Heart left ventricle (tissue), 16 donors: ENCODE results near the gene DNAJC28. TPM values are rescaled to one million over a fixed set of nuclear protein-coding genes. Genes with fewer than 3 reads are reported as not detected.

ENCODE experiments used
- ATAC-seq, 4 donors: fragments of 200-7000 bp; cut with Tn5 transposase; one replicate each; pipeline ENCODE4 v1.9.1; 2020 to 2022; ENCODE audit warnings: moderate library complexity in 4 of 4, mild to moderate bottlenecking in 3 of 4, moderate number of reproducible peaks in 1 of 4
- DNase-seq, 5 donors: peaks; one replicate each; pipeline ENCODE4 v3.0.0-alpha.2; 2020
- H3K27ac ChIP-seq, 12 donors: fragments of 200-600 bp; sonication (generic) in 4 of 12; one replicate each; pipeline versions ENCODE4 v1.5.0 to v1.8.0; 2016 to 2022; ENCODE audit warnings: mild to moderate bottlenecking in 2 of 12
- H3K27me3 ChIP-seq, 9 donors: fragments of 200-600 bp; sonication (generic) in 2 of 9; one replicate each; pipeline versions ENCODE4 v1.5.1 to v1.8.0; 2016 to 2022; ENCODE audit warnings: mild to moderate bottlenecking in 3 of 9
- H3K36me3 ChIP-seq, 9 donors: fragments of 200-600 bp; sonication (generic) in 2 of 9; one replicate each; pipeline versions ENCODE4 v1.5.0 to v1.8.0; 2018 to 2022; ENCODE audit warnings: mild to moderate bottlenecking in 2 of 9
- H3K4me1 ChIP-seq, 12 donors: fragments of 200-600 bp; sonication (generic) in 4 of 12; one replicate each; pipeline versions ENCODE4 v1.5.0 to v1.8.0; 2016 to 2022; ENCODE audit warnings: mild to moderate bottlenecking in 3 of 12
- H3K4me3 ChIP-seq, 12 donors: fragments of 200-600 bp; sonication (generic) in 4 of 12; one replicate each; pipeline versions ENCODE4 v1.5.0 to v1.8.0; 2017 to 2022; ENCODE audit warnings: mild to moderate bottlenecking in 9 of 12, moderate library complexity in 4 of 12
- H3K9me3 ChIP-seq, 12 donors: fragments of 200-600 bp; sonication (generic) in 4 of 12; one replicate each; pipeline versions ENCODE4 v1.5.0 to v1.8.0; 2016 to 2022; ENCODE audit warnings: mild to moderate bottlenecking in 1 of 12
- POLR2A ChIP-seq, 2 donors: fragments of 450-650 bp; IDR thresholded peaks; one replicate each; pipeline ENCODE4 v1.6.1; 2017; ENCODE audit warnings: antibody characterized with exemption in 2 of 2, mild to moderate bottlenecking in 2 of 2, moderate library complexity in 2 of 2
- WGBS, 4 donors: extraction: QIAGEN DNeasy Blood & Tissue Kit in 2 of 4; methylation state at CpG; one replicate each; pipeline versions ENCODE4 v1.1.5 to v1.1.7; 2013 to 2018; 5-methylcytosine and 5-hydroxymethylcytosine counted together
- intact Hi-C, 10 donors: fragments of 100-400 bp; cut with DNase I; formaldehyde crosslinking; loops; one replicate each; pipeline versions ENCODE4 v1.11.1 to v1.14.2; 2022
- polyA plus RNA-seq, 2 donors: library from polyadenylated mRNA; stranded (reverse); fragments of 200-250 nt; gene quantifications; one replicate each; pipeline ENCODE4 v1.2.3, GENCODE V29; 2013
- total RNA-seq, 9 donors: library from RNA; depleted of rRNA in 2 of 9; stranded (reverse); fragments of >200 nt in 2 of 9; fragmentation: NEBNext Ultra II Directional in 3 of 9; extraction: Animal tissue kit (Norgen Biotek cat#: 25700) in 3 of 9; gene quantifications; one replicate each; pipeline versions ENCODE4 v1.1.0 to v1.2.4, GENCODE V29; 2016 to 2023
- TF ChIP-seq, protein P1 (sequence below), 12 donors: fragments of 200-600 bp; sonication (generic) in 4 of 12; IDR thresholded peaks; one replicate each; pipeline versions ENCODE4 v1.5.0 to v1.8.0; 2018 to 2022; ENCODE audit warnings: antibody characterized with exemption in 12 of 12, mild to moderate bottlenecking in 5 of 12
- donor health status: ischemic (EF 13 %, LVEDD 7.1; RV severe dilation, severe dysfunction).
- donor health status: healthy with polysubstance abuse.
- donor health status: DM: no; HTN: yes; CAD: no.
- donor health status: DM: no; HTN: no; CAD: no.
- donor health status: ischemic (EF 25% LVEDD 6.9; RV normal size, moderate dysfunction).
- donor health status: ischemic (EF 25% LVEDD 5.7; RV mildly dilated, moderate dysfunction).
- donor health status: healthy.
- donor health status: DM: yes; HTN: yes; CAD: no.
- donor health status: ischemic (EF 35%, LVEDD 5.7; RV mildly dilated, moderate dysfunction).
- donor health status: nonischemic (EF 11% LVEDD 7.7; RV severe dilation, severe dysfunction).
- donor health status: DM: yes; HTN: yes; CAD: no.
- donor health status: PGD.
- donor health status: ischemic (EF 29% LVEDD 5.4; RV normal size, mild dysfunction).
- donor health status: nonischemic (EF 23%, LVEDD 6.1; RV moderate dilation, normal function).

DNAJC28 gene
- total and polyA plus RNA-seq, 11 donors = 2.5 to 10.3 (median 5.8) TPM

DNA sequence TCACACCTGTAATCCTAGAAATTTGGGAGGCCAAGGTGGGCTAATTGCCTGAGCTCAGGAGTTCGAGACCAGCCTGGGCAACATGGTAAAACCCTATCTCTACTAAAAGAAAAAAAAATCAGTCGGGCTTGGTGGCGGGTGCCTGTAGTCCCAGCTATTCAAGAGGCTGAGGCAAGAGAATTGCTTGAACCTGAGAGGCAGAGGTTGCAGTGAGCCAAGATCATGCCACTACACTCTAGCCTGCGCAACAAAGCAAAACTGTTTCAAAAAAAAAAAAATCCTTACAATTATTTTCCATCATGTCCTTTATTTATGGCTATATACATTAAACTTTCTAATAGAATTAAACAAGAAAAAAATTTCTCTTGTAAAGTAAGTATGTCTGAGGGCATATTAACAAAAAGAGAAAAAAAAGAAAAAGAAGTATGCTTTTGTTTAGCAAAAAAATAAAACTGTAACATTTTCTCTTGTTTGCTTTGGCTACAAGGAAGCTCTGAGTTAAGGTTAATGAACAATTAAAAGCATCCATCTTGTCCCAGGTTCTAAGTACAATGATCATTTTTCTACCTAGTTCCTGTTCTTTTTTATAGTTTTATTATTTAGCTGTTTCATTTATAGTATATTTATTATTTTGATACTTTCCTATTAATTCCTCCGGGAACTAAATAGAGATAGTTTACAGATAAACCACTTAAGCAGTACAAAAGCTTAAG lies 29.8 kb downstream of the DNAJC28 start:
- intact Hi-C loops = no loop called here
- no peak overlapping the region for H3K27ac ChIP-seq
- ATAC-seq = no peak
- no peaks in the 10 kb centered on the region for H3K4me1 ChIP-seq
- no peak overlapping the region for H3K4me3 ChIP-seq
- 92 to 94% (median 94%) methylated on average over 5 of the region's 5 CpGs for WGBS, 4 donors
- TF ChIP-seq, protein P1, sequence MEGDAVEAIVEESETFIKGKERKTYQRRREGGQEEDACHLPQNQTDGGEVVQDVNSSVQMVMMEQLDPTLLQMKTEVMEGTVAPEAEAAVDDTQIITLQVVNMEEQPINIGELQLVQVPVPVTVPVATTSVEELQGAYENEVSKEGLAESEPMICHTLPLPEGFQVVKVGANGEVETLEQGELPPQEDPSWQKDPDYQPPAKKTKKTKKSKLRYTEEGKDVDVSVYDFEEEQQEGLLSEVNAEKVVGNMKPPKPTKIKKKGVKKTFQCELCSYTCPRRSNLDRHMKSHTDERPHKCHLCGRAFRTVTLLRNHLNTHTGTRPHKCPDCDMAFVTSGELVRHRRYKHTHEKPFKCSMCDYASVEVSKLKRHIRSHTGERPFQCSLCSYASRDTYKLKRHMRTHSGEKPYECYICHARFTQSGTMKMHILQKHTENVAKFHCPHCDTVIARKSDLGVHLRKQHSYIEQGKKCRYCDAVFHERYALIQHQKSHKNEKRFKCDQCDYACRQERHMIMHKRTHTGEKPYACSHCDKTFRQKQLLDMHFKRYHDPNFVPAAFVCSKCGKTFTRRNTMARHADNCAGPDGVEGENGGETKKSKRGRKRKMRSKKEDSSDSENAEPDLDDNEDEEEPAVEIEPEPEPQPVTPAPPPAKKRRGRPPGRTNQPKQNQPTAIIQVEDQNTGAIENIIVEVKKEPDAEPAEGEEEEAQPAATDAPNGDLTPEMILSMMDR (IDR thresholded peaks at IDR 0.05) = no peak
- no peak for TF ChIP-seq POLR2A (IDR thresholded peaks at IDR 0.05)
- no peak for DNase-seq
- H3K36me3 ChIP-seq = peaks cover 0 to 96% (median 76%) of the 10 kb centered on the region in 9 donors
- no peaks in the 10 kb centered on the region for H3K9me3 ChIP-seq
- no peaks in the 10 kb centered on the region for H3K27me3 ChIP-seq

- H3K27ac ChIP-seq = no peak overlapping the region
- no peaks in the 10 kb centered on the region for H3K27me3 ChIP-seq
- TF ChIP-seq, protein P1 (IDR thresholded peaks at IDR 0.05) = no peak
- no peak for TF ChIP-seq POLR2A (IDR thresholded peaks at IDR 0.05)
- no peaks in the 10 kb centered on the region for H3K9me3 ChIP-seq
- H3K36me3 ChIP-seq = peaks cover 0 to 96% (median 81%) of the 10 kb centered on the region in 9 donors
- intact Hi-C loops = no loop called here
- DNase-seq (no peak), ATAC-seq (no peak)
- 91 to 96% (median 95%) methylated on average over 3 of the region's 3 CpGs for WGBS, 4 donors
- no peak overlapping the region for H3K4me3 ChIP-seq
- peaks cover 0 to 4% (median 0%) of the 10 kb centered on the region in 12 donors for H3K4me1 ChIP-seq
Measured at GRCh38 chr21:33458861-33459260, 32.7 kb downstream of the DNAJC28 start.

DNA sequence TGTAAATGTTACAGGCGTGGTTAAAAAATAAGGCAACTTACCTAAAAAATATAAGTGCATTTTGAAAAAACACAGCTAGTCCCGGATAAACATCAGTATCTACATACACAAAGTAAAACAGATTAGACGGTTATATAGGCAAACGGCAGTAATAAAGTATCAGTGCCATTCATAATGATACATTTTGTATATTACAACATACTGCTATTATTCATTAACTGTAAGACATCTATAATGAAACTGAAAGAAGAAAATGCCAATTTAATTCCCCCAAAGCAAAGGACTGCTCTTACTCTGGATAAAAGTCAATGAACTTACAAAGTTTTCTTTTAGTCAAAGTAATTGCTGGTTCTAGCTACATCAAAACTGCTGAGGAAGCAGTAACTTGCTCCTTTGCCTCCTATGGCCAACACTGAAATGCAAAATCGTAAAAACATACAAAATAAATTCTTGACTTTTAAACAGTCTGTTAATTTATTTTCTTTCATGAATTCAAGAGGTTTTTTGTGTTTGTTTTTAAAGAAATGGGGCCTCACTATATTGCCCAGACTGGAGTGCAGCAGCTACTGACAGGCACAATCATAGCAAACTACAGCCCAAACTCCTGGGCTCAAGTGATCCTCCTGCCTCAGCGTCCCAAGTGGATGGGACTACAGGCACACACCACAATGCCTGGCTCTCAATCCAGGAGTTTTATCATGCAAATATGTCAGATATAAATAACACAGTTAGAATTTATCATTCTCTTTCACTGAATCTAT lies 35.6 kb downstream of the DNAJC28 start:
- H3K4me1 ChIP-seq = peaks cover 0 to 7% (median 0%) of the 10 kb centered on the region in 12 donors
- 84 to 90% (median 85%) methylated on average over 6 of the region's 6 CpGs for WGBS, 4 donors
- H3K9me3 ChIP-seq = no peaks in the 10 kb centered on the region
- no peaks in the 10 kb centered on the region for H3K27me3 ChIP-seq
- no peak overlapping the region for H3K27ac ChIP-seq
- H3K4me3 ChIP-seq = no peak overlapping the region
- TF ChIP-seq, protein P1 (IDR thresholded peaks at IDR 0.05) = no peak
- no peak for TF ChIP-seq POLR2A (IDR thresholded peaks at IDR 0.05)
- no peak for DNase-seq
- peaks cover 0 to 95% (median 83%) of the 10 kb centered on the region in 9 donors for H3K36me3 ChIP-seq
- intact Hi-C loops = no loop called here
- no peak for ATAC-seq

DNA sequence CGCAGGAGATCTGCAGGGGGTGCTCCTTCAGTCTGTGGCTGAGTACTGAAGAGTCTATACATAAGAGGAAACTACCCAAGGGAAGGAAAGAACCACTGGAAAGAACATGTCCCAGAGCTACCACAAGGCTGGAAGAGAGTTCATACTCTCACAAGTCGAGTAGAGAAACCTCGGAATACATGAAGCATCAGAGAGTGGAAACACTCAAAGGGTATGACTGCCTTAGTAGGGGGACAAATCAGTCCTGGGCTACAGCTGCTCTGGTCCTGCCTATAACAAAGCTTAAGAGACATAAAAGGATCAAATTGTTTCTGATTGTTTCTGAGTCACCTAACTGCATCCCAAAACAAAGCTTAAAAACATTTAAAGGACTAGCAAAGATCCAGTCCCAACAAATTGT lies 39.2 kb downstream of the DNAJC28 start:
- peaks cover 0 to 91% (median 75%) of the 10 kb centered on the region in 9 donors for H3K36me3 ChIP-seq
- 89 to 94% (median 93%) methylated on average over 3 of the region's 3 CpGs for WGBS, 4 donors
- peaks cover 0 to 7% (median 0%) of the 10 kb centered on the region in 12 donors for H3K4me1 ChIP-seq
- intact Hi-C loops = no loop called here
- no peak overlapping the region for H3K4me3 ChIP-seq
- H3K27ac ChIP-seq = no peak overlapping the region
- TF ChIP-seq, protein P1 (IDR thresholded peaks at IDR 0.05) = no peak
- no peak for TF ChIP-seq POLR2A (IDR thresholded peaks at IDR 0.05)
- peak in 1 of 4 donors; percentile 29 for ATAC-seq
- no peak for DNase-seq
- H3K27me3 ChIP-seq = no peaks in the 10 kb centered on the region
- no peaks in the 10 kb centered on the region for H3K9me3 ChIP-seq
